Skeletal muscle satellite cell (primary cell): Measurements from ENCODE around the gene SUFU.

Source experiments
- H3K27me3 ChIP-seq: 2 replicates; pipeline ENCODE4 v1.7.0; 2013; ENCODE audit warnings: low read length; ENCODE audit not compliant: control insufficient read depth, insufficient read depth
- H3K36me3 ChIP-seq: 2 replicates; pipeline ENCODE4 v1.7.0; 2013; ENCODE audit warnings: mild to moderate bottlenecking, control low read depth, low read length; ENCODE audit not compliant: insufficient read depth
- H3K4me1 ChIP-seq: 2 replicates; pipeline ENCODE4 v1.7.0; 2013; ENCODE audit warnings: low read length; ENCODE audit not compliant: control insufficient read depth, insufficient read depth
- H3K4me2 ChIP-seq: 2 replicates; pipeline ENCODE4 v1.7.0; 2013; ENCODE audit warnings: mild to moderate bottlenecking, low read length
- H3K4me3 ChIP-seq: 2 replicates; pipeline ENCODE4 v1.7.0; 2013; ENCODE audit warnings: low read length
- H3K9ac ChIP-seq: 2 replicates; pipeline ENCODE4 v1.7.0; 2013; ENCODE audit warnings: mild to moderate bottlenecking, low read depth, low read length, moderate library complexity
- H3K9me3 ChIP-seq: replicated peaks from 2 replicates; pipeline ENCODE4 v1.7.0; 2013; ENCODE audit warnings: mild to moderate bottlenecking, control low read depth, low read length
- small RNA-seq: library from RNA; depleted of rRNA; stranded (forward); fragments of <200 nt; gene quantifications from one replicate; pipeline ENCODE3, GENCODE V24; 2012

The SUFU gene

GRCh38 chr10:102676534-102677315 lies 173.0 kb downstream of the SUFU start:
- no peaks in the 10 kb centered on the region for H3K36me3 ChIP-seq
- H3K4me1 ChIP-seq: peaks cover 59% of the 10 kb centered on the region
- H3K4me2 ChIP-seq: peak overlapping the region; percentile 81
- no peaks in the 10 kb centered on the region for H3K9me3 ChIP-seq
- no peaks in the 10 kb centered on the region for H3K27me3 ChIP-seq
- no peak overlapping the region for H3K4me3 ChIP-seq
- H3K9ac ChIP-seq: peak overlapping the region; percentile 75

- Histone ChIP-seq H3K4me2 (peak overlapping the region; percentile 6), H3K4me3 (no peak overlapping the region), H3K9me3 (no peaks in the 10 kb centered on the region), H3K4me1 (peaks cover 59% of the 10 kb centered on the region), H3K9ac (peak overlapping the region; percentile 75), H3K36me3 (peaks cover 5% of the 10 kb centered on the region), H3K27me3 (no peaks in the 10 kb centered on the region)
Measured at GRCh38 chr10:102677331-102678067, 173.7 kb downstream of the SUFU start.

GRCh38 chr10:102678068-102678400 lies 174.3 kb downstream of the SUFU start:
- Histone ChIP-seq H3K27me3 (no peaks in the 10 kb centered on the region), H3K9ac (no peak overlapping the region), H3K4me2 (peak overlapping the region; percentile 6), H3K4me1 (peaks cover 59% of the 10 kb centered on the region), H3K4me3 (no peak overlapping the region), H3K36me3 (peaks cover 6% of the 10 kb centered on the region), H3K9me3 (no peaks in the 10 kb centered on the region)

- Histone ChIP-seq H3K9ac (no peak overlapping the region), H3K36me3 (peaks cover 6% of the 10 kb centered on the region), H3K27me3 (no peaks in the 10 kb centered on the region), H3K9me3 (no peaks in the 10 kb centered on the region), H3K4me3 (peak overlapping the region; percentile 14), H3K4me2 (peak overlapping the region; percentile 63), H3K4me1 (peaks cover 53% of the 10 kb centered on the region)
Measured at GRCh38 chr10:102678842-102679289, 175.1 kb downstream of the SUFU start.

- Histone ChIP-seq H3K9ac (no peak overlapping the region), H3K9me3 (no peaks in the 10 kb centered on the region), H3K4me1 (peaks cover 45% of the 10 kb centered on the region), H3K4me2 (no peak overlapping the region), H3K36me3 (peaks cover 6% of the 10 kb centered on the region), H3K27me3 (no peaks in the 10 kb centered on the region), H3K4me3 (no peak overlapping the region)
Measured at GRCh38 chr10:102679596-102679995, 175.8 kb downstream of the SUFU start.

GRCh38 chr10:102681696-102682095 lies 177.9 kb downstream of the SUFU start:
- H3K36me3 ChIP-seq: peaks cover 14% of the 10 kb centered on the region
- H3K4me1 ChIP-seq: peaks cover 26% of the 10 kb centered on the region
- no peak overlapping the region for H3K4me3 ChIP-seq
- no peaks in the 10 kb centered on the region for H3K27me3 ChIP-seq
- no peak overlapping the region for H3K9ac ChIP-seq
- H3K4me2 ChIP-seq: no peak overlapping the region
- no peaks in the 10 kb centered on the region for H3K9me3 ChIP-seq

- no peak overlapping the region for H3K4me2 ChIP-seq
- H3K9ac ChIP-seq: no peak overlapping the region
- no peaks in the 10 kb centered on the region for H3K9me3 ChIP-seq
- H3K27me3 ChIP-seq: no peaks in the 10 kb centered on the region
- H3K36me3 ChIP-seq: peaks cover 14% of the 10 kb centered on the region
- H3K4me1 ChIP-seq: peaks cover 19% of the 10 kb centered on the region
- H3K4me3 ChIP-seq: no peak overlapping the region
Measured at GRCh38 chr10:102682416-102682815, 178.6 kb downstream of the SUFU start.

- H3K4me1 ChIP-seq: peaks cover 13% of the 10 kb centered on the region
- peaks cover 14% of the 10 kb centered on the region for H3K36me3 ChIP-seq
- no peak overlapping the region for H3K4me2 ChIP-seq
- H3K9ac ChIP-seq: no peak overlapping the region
- no peak overlapping the region for H3K4me3 ChIP-seq
- no peaks in the 10 kb centered on the region for H3K27me3 ChIP-seq
- no peaks in the 10 kb centered on the region for H3K9me3 ChIP-seq
Measured at GRCh38 chr10:102682981-102683380, 179.2 kb downstream of the SUFU start.

Small RNAs within 50 kb of the gene (small RNA-seq; reads per million reads assigned to genes)
- 0.21 reads per million for gene RNU6-43P
